ENCODE data around the gene IRF4.

GRCh38 chr6:411402-412145, 20.0 kb downstream of the IRF4 start:
- TF ChIP-seq CTCF (tag by site-specific recombination; IDR thresholded peaks at IDR 0.05) (no peak), ZNF184 (tag by site-specific recombination; IDR thresholded peaks at IDR 0.05) (no peak), ZNF404 (tag by site-specific recombination; IDR thresholded peaks at IDR 0.05) (no peak)
